ENCODE data around the gene ARMC9.
"Not testable (repeated sequence)": the region's sequence is repeated elsewhere in the genome, so short reads cannot be mapped to it uniquely, and the experiment has no call there.

- not testable (repeated sequence) for TF ChIP-seq POLR2A, CTCF (IDR thresholded peaks at IDR 0.05)
Measured at GRCh38 chr2:231408304-231408703, 209.9 kb downstream of the ARMC9 start.
